Left ventricle myocardium inferior (tissue), 1 donor: ENCODE measurements around the gene LPAR1. TPM values are rescaled to one million over a fixed set of nuclear protein-coding genes. Genes with fewer than 3 reads are reported as not detected.

Experiments
- DNase-seq: peaks from one replicate; pipeline ENCODE4 v3.0.0-alpha.2; 2020
- H3K27ac ChIP-seq: fragments of 200-600 bp; replicated peaks from 2 replicates; pipeline ENCODE4 v1.8.0; 2021
- H3K27me3 ChIP-seq: fragments of 200-600 bp; 2 replicates; pipeline ENCODE4 v1.8.0; 2021; ENCODE audit warnings: low read depth
- H3K36me3 ChIP-seq: fragments of 200-600 bp; 2 replicates; pipeline ENCODE4 v1.8.0; 2021
- H3K4me1 ChIP-seq: fragments of 200-600 bp; 2 replicates; pipeline ENCODE4 v1.8.0; 2021
- H3K4me3 ChIP-seq: fragments of 200-600 bp; 2 replicates; pipeline ENCODE4 v1.8.0; 2021; ENCODE audit warnings: mild to moderate bottlenecking, moderate library complexity
- H3K9me3 ChIP-seq: fragments of 200-600 bp; replicated peaks from 2 replicates; pipeline ENCODE4 v1.8.0; 2021
- intact Hi-C: fragments of 100-400 bp; cut with micrococcal nuclease; formaldehyde crosslinking; loops from one replicate; pipeline ENCODE4 v1.11.0; 2022
- total RNA-seq: library from RNA; stranded (reverse); fragmentation: NEBNext Ultra II Directional; extraction: Animal tissue kit (Norgen Biotek cat#: 25700); gene quantifications from one replicate; pipeline ENCODE4 v1.2.1, GENCODE V29; 2021
- TF ChIP-seq, protein P1 (sequence below): fragments of 200-600 bp; IDR thresholded peaks from 2 replicates; pipeline ENCODE4 v1.8.0; 2021; ENCODE audit warnings: antibody characterized with exemption, mild to moderate bottlenecking, borderline replicate concordance
- donor health status: DM: no; HTN: yes; CAD: no; lungs with severe emphysema.

LPAR1 gene
- total RNA-seq, 1 donor from 2014 or later: 12.4 TPM

DNA sequence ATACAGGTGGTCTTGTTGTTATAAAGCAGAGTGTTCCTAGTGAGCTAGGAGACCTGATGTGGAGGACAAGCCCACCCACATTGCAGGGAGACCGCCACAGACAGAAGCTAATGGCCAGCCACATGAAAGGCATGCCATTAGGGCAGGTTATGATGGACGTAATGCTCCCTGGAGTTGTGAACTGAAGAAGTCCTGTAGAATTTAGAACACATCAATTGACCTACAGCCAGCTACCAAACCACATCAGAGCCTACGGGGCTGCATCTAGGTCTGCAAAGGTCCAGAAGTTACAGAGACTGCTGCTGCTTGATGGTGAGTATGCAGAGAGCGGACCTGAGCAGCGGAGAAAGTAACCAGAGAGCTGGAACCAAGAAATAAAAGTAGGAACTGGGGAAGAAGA lies 116.6 kb downstream of the LPAR1 start:
- intact Hi-C loops: no loop called here
- no peak overlapping the region for H3K27ac ChIP-seq
- H3K36me3 ChIP-seq: no peaks in the 10 kb centered on the region
- H3K9me3 ChIP-seq: peaks cover 8% of the 10 kb centered on the region
- H3K4me1 ChIP-seq: no peaks in the 10 kb centered on the region
- no peaks in the 10 kb centered on the region for H3K27me3 ChIP-seq
- TF ChIP-seq, protein P1, sequence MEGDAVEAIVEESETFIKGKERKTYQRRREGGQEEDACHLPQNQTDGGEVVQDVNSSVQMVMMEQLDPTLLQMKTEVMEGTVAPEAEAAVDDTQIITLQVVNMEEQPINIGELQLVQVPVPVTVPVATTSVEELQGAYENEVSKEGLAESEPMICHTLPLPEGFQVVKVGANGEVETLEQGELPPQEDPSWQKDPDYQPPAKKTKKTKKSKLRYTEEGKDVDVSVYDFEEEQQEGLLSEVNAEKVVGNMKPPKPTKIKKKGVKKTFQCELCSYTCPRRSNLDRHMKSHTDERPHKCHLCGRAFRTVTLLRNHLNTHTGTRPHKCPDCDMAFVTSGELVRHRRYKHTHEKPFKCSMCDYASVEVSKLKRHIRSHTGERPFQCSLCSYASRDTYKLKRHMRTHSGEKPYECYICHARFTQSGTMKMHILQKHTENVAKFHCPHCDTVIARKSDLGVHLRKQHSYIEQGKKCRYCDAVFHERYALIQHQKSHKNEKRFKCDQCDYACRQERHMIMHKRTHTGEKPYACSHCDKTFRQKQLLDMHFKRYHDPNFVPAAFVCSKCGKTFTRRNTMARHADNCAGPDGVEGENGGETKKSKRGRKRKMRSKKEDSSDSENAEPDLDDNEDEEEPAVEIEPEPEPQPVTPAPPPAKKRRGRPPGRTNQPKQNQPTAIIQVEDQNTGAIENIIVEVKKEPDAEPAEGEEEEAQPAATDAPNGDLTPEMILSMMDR: no peak
- H3K4me3 ChIP-seq: no peak overlapping the region
- no peak for DNase-seq

DNA sequence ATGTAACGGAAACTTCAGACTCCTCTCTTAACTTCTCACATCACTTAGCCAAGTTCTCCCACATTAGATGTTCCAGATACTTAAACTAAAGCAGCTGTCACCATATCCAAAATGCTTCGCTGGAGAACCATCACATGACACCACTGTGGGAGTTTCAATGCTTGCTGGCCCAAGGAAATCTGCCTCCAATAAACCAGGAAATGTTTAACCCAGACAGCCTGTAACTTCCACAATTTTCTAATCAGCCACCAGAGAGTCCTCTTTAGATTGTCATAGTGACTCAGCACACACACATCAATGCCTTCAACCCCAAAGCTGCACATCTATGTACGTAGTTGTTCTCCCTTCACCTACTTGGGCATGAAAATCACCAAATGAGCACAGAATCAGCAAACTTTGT lies 118.7 kb downstream of the LPAR1 start:
- Histone ChIP-seq H3K27ac (peak overlapping the region; percentile 46), H3K36me3 (no peaks in the 10 kb centered on the region), H3K4me1 (no peaks in the 10 kb centered on the region), H3K27me3 (no peaks in the 10 kb centered on the region), H3K9me3 (peaks cover 8% of the 10 kb centered on the region), H3K4me3 (no peak overlapping the region)
- no peak for DNase-seq
- intact Hi-C loops: no loop called here
- TF ChIP-seq, protein P1: no peak

DNA sequence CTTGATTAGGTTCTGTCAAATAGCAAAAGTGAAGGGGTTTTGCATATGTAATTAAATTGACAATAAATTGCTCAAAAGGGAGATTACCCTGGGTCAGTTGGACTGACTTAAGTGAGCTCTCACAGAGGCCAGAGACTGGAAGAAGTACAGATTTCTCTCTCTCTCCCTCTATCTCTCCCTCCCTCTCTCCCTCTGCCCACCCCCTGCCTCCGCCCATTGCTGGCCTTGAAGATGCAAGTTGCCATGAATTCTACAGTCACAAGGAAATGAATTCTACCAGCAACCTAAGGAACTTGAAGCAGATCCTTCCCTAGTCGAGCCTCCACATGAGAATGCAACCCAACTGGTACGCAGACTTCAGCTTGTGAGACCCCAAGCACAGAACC lies 119.2 kb downstream of the LPAR1 start:
- Histone ChIP-seq H3K4me1 (no peaks in the 10 kb centered on the region), H3K27ac (peak overlapping the region; percentile 46), H3K9me3 (peaks cover 8% of the 10 kb centered on the region), H3K4me3 (no peak overlapping the region), H3K27me3 (no peaks in the 10 kb centered on the region), H3K36me3 (no peaks in the 10 kb centered on the region)
- intact Hi-C loops: no loop called here
- no peak for DNase-seq
- TF ChIP-seq, protein P1: no peak

DNA sequence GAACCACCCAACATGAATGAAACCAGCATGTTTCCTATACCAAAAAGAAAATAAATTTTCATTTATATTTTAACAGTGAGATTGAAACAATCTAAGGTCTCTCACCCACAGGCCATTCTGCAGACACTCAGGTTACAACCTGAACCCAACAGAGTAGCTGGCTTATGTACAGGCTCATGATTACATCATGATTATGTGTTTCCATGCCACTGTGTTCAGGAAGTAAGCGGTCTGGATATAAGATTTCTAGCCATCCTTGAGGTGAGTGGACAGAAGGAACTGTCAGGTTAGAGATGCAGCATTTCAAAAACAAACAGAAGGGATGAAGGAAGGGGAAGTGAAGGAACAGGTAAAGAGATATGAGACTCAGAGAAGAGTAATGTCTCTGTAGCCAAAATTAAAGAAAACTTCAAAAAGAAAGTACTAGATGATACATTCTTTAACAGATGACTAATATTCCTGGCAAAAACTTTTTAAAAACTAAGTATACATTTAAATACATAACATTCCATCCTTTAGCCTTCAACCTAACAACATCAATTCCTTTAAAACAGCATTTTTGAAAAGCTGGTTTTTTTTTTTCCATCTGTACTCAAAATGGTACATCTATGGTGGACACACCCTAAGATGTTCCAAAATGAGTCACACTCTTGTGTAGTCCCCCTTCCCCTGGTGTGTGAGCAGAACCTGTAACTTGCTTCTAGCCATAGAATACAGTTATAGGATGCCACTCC lies 119.8 kb downstream of the LPAR1 start:
- Histone ChIP-seq H3K27me3 (no peaks in the 10 kb centered on the region), H3K36me3 (no peaks in the 10 kb centered on the region), H3K9me3 (peaks cover 8% of the 10 kb centered on the region), H3K27ac (peak overlapping the region; percentile 46), H3K4me3 (no peak overlapping the region), H3K4me1 (no peaks in the 10 kb centered on the region)
- no peak for DNase-seq
- TF ChIP-seq, protein P1: no peak
- intact Hi-C loops: no loop called here

DNA sequence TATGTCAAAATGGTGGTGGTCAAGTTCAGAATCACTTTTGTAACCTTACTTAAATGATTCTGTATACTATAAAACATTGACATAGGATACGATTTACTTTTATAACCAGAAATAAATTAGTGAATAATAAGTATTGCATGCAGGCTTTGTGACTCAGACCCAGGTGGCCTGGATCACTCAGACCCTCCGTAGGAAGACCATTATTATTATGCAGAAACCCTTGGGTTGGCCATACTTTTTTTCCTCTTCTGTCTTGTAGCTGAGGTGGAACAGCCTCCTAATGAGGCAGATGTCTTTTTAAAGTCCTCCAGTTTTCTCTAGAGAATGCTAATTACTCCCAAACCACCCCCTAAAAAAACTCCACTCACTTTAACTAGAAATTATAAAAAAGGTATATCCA lies 121.9 kb downstream of the LPAR1 start:
- Histone ChIP-seq H3K36me3 (no peaks in the 10 kb centered on the region), H3K27me3 (no peaks in the 10 kb centered on the region), H3K27ac (no peak overlapping the region), H3K9me3 (peaks cover 8% of the 10 kb centered on the region), H3K4me1 (no peaks in the 10 kb centered on the region), H3K4me3 (no peak overlapping the region)
- TF ChIP-seq, protein P1: no peak
- no peak for DNase-seq
- intact Hi-C loops: no loop called here
